H4 (cell line): ENCODE results near the gene SDF2L1. TPM values are rescaled to one million over a fixed set of nuclear protein-coding genes. Genes with fewer than 3 reads are reported as not detected.
"Not testable (repeated sequence)": the region's sequence is repeated elsewhere in the genome, so short reads cannot be mapped to it uniquely, and the experiment has no call there.

Experiments used
- DNase-seq: peaks from one replicate; pipeline ENCODE4 v3.0.0-alpha.2; 2015; ENCODE audit warnings: low spot score
- total RNA-seq: library from RNA; depleted of rRNA; stranded (reverse); fragments of >200 nt; shearing (Covaris generic); gene quantifications from 2 replicates; pipeline ENCODE4 v1.2.3, GENCODE V29; 2014; rRNA removed

Gene SDF2L1
- total RNA-seq, 1 experiment from 2014 or later: 33.6 TPM

DNA sequence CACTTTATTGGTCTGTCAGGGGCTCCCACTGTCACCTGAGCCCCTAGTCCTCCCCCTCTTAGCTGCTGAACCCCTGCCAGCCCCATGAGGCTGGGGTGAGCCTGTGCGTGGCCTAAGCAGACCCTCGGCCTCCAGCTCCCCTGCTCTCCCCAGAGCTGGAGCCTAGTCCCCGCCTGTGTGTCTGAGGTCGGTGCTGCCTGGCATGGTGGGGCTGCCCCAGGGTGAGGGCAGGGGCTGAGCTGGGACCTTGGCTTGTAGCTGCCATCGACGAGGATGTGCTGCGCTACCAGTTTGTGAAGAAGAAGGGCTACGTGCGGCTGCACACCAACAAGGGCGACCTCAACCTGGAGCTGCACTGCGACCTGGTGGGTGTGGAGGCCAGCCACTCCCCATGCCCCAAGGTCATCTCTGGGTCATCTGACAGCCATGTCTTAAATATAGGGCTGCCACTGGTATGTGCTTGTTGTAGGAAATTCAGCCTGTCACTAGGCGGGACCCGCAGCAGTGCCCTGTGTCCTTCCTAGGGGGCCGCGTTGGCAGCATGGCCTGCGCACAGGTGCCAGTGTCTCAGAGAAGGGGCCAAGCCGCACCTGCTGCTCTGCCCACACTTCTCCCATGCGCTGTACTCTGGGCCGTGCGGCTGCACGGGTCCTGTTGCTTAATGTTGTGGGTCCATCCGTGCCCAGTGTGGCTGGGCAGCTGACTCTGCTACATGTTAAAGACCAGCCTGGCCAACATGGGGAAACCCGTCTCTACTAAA is 44.7 kb downstream of the SDF2L1 start:
- no peak for DNase-seq

DNA sequence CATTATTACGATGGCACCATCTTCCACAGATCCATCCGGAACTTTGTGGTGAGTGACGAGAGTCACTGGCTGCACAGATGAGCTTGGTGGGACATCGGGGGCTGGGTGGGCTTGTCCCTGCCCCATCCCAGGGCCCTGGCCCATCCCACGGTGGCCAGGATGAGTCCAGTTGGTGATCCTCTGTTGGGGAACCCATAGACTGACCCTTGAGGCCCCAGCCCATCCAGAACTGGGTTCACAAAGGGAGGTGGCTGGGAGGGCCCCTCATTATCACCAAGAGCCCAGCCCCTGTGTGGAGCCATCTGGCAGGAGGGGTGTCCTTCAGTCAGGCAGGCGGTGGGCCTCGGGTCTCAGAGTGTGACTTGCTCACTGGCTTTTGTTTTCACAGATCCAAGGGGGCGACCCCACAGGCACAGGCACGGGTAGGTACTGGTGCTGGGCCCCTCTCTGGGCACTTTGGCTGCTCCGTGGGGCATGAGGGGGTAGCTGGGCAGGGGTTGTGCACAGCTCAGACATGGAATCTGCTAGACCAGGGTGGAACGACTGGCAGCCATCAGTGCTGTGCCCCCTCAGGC is 45.7 kb downstream of the SDF2L1 start:
- no peak for DNase-seq

DNA sequence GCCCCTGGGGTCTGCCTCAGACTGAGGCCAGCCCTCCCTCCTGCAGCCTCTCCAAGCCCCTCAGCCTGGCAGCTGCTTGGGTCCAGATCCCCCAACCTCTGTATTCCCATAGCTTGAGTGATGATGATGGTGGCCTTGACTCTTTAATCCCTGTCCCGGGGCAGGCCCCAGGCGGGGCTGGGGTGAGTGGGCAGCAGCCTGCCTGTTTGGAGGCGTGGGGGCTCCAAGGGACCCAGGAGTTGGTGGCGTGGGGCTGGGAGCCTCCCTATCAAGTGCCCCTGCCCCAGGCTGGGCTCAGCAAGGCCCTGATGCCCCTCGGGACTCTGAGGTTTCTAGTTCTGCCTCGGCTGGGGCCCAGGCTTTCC is 46.2 kb downstream of the SDF2L1 start:
- DNase-seq: no peak

DNA sequence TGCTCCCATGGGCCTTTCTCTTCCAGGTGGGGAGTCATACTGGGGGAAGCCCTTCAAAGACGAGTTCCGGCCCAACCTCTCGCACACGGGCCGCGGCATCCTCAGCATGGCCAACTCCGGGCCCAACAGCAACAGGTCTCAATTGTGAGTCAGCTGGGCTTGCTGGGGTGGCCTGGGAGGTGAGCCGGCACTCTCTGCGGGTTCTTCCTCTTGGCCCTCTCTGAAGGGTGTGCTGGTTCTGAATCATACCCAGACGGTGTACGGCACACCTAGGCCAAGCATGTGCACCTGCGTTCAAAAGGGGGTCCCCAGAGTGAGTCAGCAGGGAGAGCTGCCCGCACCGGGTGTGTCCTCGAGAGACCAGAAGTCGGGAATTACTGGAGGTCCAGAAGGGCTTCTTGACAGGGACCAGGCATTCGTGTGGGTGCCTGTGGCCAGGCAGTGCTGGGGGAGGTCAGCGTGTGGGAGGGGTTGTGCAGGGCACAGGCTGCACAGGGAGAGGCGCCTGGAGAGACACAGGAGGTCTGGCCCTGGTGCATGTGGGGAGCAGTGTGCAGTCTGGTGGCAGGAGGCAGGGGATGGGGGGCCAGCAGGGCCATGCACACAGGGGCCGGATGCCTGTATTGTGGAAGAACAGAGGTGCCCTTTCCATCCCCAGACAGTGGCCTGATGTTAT is 46.7 kb downstream of the SDF2L1 start:
- DNase-seq: no peak

DNA sequence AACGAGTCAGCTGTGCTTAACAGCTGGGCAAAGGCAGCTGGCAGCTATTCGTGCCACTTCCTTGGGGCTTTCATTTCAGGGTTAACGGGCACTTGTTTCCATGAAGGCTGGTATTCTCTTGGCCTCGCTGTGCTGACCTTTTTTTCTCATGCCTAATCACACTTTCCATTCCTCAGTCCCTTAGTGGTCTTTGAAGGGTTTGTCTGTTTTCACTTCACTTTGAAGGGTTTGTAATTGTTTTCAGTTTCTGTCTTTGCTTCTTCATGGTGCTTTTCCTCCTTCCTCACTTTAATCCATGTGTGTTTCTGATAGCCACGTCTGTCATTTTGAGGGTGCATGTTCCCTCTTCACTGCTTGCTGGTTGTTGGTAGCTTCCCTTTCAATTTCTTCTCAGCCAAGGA is 48.3 kb downstream of the SDF2L1 start:
- no peak for DNase-seq

DNA sequence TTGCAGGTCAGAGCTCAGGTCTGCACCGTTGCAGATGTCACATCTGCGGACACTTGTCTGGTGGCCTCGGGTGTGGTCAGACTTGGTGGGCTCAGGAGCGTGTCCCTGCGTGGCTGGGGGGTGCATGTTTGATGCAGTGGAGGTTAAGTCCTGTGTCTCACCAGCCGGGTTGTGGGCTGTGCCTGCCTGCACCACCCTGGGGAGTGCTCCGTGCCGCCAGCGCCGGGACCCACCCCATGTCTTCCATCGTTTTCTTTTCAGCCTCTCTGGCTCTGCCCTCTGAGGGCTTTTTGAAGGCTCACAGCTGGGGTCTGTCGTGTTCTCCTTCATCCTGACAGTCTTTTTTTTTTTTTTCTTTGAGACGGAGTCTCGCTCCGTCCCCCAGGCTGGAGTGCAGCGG is 49.7 kb downstream of the SDF2L1 start:
- DNase-seq: no peak

DNA sequence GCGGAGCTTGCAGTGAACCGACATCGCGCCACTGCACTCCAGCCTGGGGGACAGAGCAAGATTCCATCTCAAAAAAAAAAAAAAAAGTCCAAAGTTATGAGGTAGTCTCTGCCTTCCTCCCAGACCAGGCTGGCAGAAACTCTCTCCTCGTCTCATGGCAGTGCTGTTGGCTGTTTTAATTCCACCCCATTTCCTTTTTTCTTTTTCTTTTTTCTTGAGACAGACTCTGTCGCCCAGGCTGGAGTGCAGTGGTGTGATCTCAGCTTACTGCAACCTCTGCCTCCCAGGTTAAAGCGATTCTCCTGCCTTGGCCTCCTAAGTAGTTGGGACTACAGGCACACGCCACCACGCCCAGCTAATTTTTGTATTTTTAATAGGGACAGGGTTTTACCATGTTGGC is 50.8 kb downstream of the SDF2L1 start:
- DNase-seq: not testable (repeated sequence)

DNA sequence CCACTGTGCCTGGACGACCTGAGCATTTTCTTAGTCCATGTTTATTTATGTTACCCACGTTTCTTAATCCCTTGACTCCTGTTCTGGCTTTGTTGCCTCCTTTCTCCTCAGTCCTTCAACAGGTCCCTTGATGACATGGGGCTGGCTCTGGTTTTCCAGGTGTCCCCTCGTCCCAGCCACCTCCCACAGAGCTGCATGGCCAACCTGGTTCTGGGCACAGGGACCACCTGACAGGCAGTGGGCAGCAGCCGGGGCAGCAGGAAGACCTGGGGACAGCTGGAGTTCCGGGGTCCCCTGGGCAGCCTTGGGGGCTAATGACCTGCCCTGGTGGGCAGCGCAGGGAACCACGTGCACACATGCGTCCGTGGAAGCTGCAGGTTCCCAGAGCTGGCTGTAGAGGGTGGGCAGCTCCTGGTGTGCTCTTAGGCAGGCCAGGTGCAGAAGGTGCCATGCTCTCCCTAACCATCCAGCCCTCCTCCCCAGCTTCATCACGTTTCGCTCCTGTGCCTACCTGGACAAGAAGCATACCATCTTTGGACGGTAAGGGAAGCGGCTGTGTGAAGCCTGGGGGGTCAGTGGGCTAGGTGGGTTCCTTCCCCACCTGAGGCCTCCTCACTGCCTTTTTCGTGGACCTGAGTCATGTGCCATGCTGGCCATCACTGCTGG is 51.4 kb downstream of the SDF2L1 start:
- DNase-seq: no peak

Other genes with a start within 250 kb of the SDF2L1 start
- gene HIC2, start 224.9 kb upstream of the SDF2L1 start, total RNA-seq: 0.58 and 0.62 TPM in 2 replicates
- gene TMEM191C, start 174.9 kb upstream of the SDF2L1 start, total RNA-seq: 0.25 TPM in 1 of 2 replicates, not detected in the other
- 0.27 and 0.31 TPM in 2 replicates for gene RIMBP3C, start 90.8 kb upstream of the SDF2L1 start, total RNA-seq
- gene UBE2L3, start 74.6 kb upstream of the SDF2L1 start, total RNA-seq: 60.5 and 61.0 TPM in 2 replicates
- gene YDJC, start 12.3 kb upstream of the SDF2L1 start, total RNA-seq: 26.7 and 35.4 TPM in 2 replicates
- 0.10 TPM in 1 of 2 replicates, not detected in the other for gene CCDC116, start 9.5 kb upstream of the SDF2L1 start, total RNA-seq
- gene PPIL2, start 23.7 kb downstream of the SDF2L1 start, total RNA-seq: 8.6 and 12.9 TPM in 2 replicates
- 0.52 and 0.64 TPM in 2 replicates for gene YPEL1, start 93.5 kb downstream of the SDF2L1 start, total RNA-seq
- gene MAPK1, start 225.3 kb downstream of the SDF2L1 start, total RNA-seq: 15.1 and 22.1 TPM in 2 replicates